NCI-H1930 (cell line): Measurements from ENCODE around the gene TUBA1B.

Experiments used
- DNase-seq, 2 experiments: peaks; one replicate each; lab custom pipeline; 2025; lab: John Stamatoyannopoulos, UW

Gene TUBA1B

DNA sequence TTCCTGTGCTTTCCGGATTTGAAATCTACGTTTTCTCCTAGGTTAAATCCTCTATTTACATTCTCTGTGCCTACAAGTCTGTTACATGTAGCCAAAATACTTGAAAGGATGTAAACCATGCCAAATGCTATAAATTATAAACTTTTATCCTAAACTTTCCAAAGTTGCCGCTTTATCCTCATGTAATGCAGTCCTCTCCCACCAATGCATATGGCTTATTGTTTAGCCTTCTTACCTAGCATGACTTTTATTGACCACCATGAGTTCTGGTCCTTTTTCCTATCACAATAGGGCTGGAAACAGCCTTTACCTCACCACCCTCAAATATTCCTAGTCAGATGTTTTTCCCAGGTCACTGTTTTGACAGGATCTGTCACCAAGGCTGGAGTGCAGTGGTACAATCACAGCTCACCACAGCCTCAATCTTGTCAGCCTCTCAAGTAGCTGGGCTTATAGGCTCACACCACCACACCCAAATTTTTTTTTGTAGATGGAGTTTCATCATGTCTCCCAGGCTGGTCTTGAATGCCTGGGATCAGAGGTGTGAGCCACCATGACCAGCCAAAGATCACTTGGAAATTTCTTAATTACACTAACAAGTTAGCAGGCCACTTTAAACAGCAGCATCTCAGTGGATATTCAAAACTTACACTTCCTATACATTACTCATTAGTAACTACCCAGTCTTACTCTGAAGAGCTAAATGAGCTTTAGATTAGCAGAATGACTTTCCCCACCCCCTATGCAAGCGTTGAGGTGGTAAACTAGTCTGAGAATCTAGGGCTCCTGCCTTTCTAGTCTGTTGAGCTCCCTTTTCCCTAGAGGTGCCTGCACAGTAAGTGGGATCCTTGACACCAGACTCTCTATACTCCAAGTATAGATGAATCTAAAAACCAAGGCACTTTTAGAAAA is 4.1 kb downstream of the TUBA1B start:
- DNase-seq, result no peak

DNA sequence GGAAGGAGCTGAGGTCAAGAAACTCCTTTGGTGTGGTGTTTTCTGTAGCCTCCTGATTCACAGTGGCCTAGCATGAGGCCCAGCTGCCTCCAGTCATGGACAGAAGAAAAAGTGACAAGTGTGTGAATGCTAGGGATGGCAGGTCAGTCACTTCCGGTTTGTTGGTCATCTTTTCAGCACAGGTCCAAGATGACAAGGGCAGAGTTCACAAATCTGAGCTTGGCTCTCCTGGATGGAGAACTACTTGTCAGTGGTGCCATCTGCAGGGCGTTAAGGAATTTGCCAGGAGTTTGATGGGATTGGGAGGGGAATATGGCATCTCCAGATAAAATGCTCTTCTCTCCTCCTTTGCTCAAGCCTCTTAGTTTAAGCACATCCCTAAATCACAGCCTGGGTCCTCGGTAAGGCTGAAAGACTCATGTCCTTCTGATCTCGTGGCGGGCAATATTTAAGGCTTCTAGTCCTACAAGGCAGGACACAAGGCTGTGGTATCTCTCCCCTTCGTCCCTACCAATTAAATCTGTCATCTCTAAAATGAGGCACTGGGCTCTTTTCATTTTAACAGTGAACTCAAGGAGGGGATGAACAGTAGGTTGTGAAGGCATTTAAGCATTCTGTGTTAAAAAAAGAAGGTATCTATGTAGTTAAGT is 10.0 kb downstream of the TUBA1B start:
- peak in 1 of 2 experiments; percentile 28 for DNase-seq

GRCh38 chr12:49111206-49111605 is 20.0 kb downstream of the TUBA1B start:
- DNase-seq, result no peak

GRCh38 chr12:49110464-49111155 is 20.6 kb downstream of the TUBA1B start, which contains the start of gene LMBR1L:
TSS of gene LMBR1L (minus strand) at chr12:49110847. CDS start at chr12:49110555, 292 bp downstream.
- DNase-seq, result peak; percentile 95 to 96

- DNase-seq, result no peak
These were observed 21.3 kb downstream of the TUBA1B start for GRCh38 chr12:49109641-49110463.

- DNase-seq, result no peak
These were observed 22.2 kb downstream of the TUBA1B start for GRCh38 chr12:49108958-49109404.

GRCh38 chr12:49105504-49106084 is 25.6 kb downstream of the TUBA1B start:
- DNase-seq, result no peak

- no peak for DNase-seq
These were observed 26.4 kb downstream of the TUBA1B start for GRCh38 chr12:49104822-49105221.

GRCh38 chr12:49100380-49100779 is 30.8 kb downstream of the TUBA1B start:
- no peak for DNase-seq

DNA sequence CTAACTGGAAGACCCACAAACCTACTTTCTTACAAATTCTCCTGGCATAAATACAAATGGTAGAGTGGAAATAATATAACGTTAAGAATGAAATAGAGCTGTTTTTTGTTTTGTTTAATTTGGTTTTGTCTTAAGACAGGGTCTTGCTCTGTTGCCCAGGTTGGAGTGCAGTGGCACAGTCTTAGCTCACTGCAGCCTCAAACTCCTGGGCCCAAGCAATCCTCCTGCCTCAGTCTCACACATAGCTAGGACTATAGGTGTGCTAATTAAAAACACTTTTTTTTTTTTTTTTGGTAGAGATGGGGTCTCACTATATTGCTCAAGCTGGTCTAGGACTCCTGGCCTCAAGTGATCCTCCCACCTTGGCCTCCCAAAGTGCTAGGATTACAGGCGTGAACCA is 32.5 kb downstream of the TUBA1B start:
- DNase-seq, result no peak

DNA sequence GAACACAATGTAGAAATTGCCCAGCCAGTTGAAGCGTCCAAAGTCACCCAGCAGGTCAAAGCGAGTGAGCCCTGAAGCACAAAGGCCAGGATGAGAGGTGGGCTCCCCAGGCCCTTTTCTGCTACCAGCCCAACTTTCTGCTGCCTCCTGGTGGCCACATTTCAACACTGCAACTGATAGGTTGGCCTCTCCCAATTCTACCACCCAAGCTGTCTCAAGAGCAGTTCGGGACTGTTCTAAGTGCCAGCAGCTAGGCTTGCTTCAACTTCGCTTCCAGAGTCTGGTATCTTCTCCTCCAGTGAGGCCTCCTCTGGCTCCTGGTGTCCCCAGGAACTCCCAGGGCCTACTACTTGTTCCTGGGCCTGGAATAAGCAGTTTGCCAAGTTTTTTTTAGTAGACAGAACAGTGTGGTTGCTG is 33.2 kb downstream of the TUBA1B start:
- peak in 1 of 2 experiments; percentile 19 for DNase-seq

DNA sequence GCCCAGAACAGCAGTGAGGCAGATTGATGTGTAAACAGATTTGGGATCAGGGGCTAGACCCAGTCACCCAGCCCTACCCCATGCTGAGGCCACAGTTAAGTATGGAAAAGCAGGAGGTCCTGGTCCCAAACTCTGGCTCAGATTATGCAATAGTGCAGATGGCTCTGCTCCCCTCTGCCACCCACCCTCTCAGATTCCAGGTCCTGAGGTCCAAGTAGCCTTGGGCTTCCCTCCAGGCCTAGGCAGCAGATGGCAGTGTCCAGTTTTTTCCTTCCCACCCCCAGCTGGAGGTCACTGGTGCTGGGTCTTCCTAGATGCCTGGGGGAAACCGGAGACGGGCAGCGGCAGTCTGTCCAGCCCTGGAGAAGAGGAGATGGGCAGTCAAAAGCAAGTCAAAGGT is 33.8 kb downstream of the TUBA1B start:
- DNase-seq, result no peak

- DNase-seq, result no peak
These were observed 36.2 kb downstream of the TUBA1B start for GRCh38 chr12:49094975-49095365.

DNA sequence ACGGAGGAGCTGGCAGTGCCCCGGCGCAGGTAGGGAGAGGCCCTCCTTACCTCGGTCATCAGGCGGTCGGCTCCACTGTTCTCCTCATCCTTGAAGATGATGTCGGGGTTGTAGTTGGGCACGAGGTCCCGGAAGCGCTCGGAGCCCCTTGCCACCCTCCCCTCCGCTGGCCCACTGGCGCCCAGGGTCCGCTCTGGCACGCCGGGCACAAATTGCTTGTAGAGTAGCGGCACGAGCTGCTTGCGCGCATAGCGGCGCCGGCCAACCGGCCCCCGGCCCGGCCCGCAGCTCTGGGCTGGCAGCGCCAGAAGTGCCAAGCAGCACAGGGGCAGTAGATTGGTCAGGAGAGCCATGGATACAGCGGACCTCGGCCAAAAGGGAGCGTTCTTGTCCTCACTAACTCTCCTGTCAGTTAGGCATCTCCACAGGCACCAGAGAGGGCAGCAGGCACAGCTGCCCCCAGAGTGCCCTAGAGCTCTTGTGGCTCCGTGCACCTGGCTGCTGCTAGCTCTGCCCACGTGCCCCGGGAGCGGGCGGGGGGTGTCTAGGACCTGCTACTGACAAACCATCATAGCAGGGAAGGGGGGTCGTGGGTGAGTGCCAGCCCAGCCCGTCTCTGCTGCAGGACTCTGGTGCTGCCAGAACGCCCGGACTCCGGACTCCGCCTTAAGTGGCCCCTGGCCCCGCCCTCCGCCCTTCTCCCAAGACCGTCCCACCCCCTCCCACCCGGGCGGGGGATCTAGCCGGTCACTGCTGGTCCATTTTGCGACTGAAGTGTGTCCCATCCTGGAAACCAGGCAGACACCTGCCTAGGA is 36.8 kb downstream of the TUBA1B start, which contains the start of gene DHH:
DHH (minus strand) TSS at position 642 of the 815 bp plus-strand sequence; CDS start at position 353, 289 bp downstream.
- DNase-seq, result no peak

- DNase-seq, result no peak
These were observed 37.4 kb downstream of the TUBA1B start for GRCh38 chr12:49093792-49094159.

DNA sequence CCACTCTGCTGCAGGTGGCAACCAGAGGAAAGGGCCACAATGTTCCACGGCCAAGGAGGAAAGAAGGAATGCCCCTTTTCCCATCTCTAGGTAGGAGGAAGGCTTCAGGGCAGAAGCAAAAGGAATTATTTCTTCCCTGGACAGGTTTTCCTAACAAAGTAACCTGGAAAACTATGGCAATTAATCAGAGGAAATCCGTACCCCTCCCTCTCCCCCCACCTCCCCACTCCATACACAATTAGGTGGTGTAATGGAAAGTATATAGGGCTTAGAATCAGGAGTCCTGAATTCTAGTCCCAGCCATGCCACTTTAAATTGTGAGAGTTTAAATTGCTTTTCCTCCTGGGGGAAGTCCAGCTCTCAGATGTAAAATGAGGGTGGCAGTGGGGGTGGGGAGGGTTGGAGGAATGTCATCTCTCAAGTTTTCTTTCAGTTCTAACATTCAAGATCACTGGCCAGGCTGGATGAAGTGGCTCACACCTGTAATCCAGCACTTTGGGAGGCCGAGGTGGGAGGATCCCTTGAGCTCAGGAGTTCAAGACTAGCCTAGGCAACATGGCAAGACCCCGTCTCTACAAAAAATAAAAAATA is 38.3 kb downstream of the TUBA1B start:
- DNase-seq, result no peak

DNA sequence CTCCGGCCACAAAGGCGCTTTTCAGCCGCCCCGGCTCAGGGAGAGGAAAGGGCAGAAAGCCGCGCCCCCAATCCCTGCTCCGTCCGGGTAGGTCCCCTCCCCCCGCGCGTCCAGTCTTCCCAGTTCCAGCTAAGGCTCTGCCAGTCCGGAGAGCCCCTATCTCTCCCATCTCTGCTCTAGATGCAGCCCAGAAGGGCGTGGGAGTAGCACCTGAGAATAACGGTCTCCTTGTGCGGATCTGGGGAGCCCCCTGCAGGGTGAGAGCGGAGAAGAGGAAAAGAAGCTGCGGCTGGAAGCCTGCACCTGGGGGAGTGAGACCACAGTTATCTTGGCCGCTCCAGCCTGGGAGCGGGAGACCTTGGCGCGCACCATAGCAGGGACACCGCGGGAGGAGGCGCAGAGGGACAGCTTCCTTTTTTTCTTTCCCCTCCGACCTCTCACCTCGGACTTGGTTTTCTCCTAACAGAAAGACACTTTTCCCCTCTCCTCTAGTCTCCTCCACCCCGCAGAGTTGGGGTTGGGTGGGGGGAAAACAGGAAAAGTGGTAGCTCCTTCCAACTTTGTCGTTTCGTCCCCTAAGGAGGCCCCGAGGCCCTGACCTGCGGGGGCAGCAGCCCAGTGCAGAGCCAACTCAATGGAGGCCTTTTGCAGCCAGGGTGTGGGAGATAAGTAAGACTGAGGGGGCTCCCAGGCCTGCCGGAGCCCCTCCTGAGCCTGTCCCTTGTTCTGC is 38.9 kb downstream of the TUBA1B start:
- peak; percentile 54 to 69 for DNase-seq

DNA sequence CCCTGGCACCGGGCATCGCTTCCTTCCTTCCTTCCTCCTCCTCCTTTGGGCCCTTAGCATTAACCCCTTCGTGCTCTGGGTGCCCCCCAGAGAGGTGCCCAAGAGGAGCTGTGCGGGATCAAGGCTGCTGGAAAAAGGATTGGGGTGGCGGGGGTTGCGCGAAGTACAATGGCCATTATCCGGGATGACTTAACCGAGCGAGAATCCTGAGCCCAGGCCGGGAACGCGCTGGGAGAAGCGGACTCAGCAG is 39.4 kb downstream of the TUBA1B start:
- DNase-seq, result no peak

- DNase-seq, result no peak
These were observed 39.9 kb downstream of the TUBA1B start for GRCh38 chr12:49091056-49091835.
